T-helper 2 cell treated with Interferon-gamma antibody and Interleukin-4, amounts not matched to agents 5 μg/mL and 100 μg/mL, for 36 hours (primary cell): ENCODE data around the gene BSG.

Experiments
- DNase-seq: peaks from one replicate; pipeline ENCODE4 v3.0.0; 2021; ENCODE audit warnings: low spot score
- H3K27ac Mint-ChIP-seq: one replicate; pipeline ENCODE4 v1.8.0; 2021; ENCODE audit warnings: mild to moderate bottlenecking, mixed read lengths
- H3K27me3 Mint-ChIP-seq: one replicate; pipeline ENCODE4 v1.8.0; 2021; ENCODE audit warnings: low read depth, mixed read lengths
- H3K36me3 Mint-ChIP-seq: one replicate; pipeline ENCODE4 v1.8.0; 2021; ENCODE audit warnings: low read depth, mixed read lengths
- H3K4me1 Mint-ChIP-seq: one replicate; pipeline ENCODE4 v1.8.0; 2021; ENCODE audit warnings: low read depth, mixed read lengths
- H3K4me3 Mint-ChIP-seq: one replicate; pipeline ENCODE4 v1.8.0; 2022; ENCODE audit warnings: mild to moderate bottlenecking, moderate library complexity, mixed read lengths
- H3K9me3 Mint-ChIP-seq: one replicate; pipeline ENCODE4 v1.8.0; 2021; ENCODE audit warnings: mixed read lengths

The BSG gene

DNA sequence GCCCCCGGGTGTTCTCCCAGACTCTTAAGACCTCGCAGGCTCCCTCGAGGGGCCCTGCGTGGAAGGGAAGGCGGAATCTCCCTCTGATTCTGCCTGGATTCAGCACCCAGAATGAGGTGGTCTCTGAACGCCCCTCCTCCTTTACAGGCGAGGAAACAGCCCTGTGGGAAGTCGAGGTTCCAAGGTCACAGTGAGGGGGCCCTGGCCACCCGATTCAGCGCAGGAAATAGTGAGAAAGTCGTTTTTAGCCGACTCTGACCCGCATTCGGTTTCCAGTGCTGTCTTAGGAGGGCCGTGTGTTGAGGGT, 1.1 kb downstream of the BSG start:
- DNase-seq: no peak
- H3K9me3 Mint-ChIP-seq: no peaks in the 10 kb centered on the region
- peak overlapping the region; percentile 70 for H3K27ac Mint-ChIP-seq
- peaks cover 20% of the 10 kb centered on the region for H3K4me1 Mint-ChIP-seq
- H3K27me3 Mint-ChIP-seq: no peaks in the 10 kb centered on the region
- no peaks in the 10 kb centered on the region for H3K36me3 Mint-ChIP-seq
- peak overlapping the region; percentile 88 for H3K4me3 Mint-ChIP-seq

DNA sequence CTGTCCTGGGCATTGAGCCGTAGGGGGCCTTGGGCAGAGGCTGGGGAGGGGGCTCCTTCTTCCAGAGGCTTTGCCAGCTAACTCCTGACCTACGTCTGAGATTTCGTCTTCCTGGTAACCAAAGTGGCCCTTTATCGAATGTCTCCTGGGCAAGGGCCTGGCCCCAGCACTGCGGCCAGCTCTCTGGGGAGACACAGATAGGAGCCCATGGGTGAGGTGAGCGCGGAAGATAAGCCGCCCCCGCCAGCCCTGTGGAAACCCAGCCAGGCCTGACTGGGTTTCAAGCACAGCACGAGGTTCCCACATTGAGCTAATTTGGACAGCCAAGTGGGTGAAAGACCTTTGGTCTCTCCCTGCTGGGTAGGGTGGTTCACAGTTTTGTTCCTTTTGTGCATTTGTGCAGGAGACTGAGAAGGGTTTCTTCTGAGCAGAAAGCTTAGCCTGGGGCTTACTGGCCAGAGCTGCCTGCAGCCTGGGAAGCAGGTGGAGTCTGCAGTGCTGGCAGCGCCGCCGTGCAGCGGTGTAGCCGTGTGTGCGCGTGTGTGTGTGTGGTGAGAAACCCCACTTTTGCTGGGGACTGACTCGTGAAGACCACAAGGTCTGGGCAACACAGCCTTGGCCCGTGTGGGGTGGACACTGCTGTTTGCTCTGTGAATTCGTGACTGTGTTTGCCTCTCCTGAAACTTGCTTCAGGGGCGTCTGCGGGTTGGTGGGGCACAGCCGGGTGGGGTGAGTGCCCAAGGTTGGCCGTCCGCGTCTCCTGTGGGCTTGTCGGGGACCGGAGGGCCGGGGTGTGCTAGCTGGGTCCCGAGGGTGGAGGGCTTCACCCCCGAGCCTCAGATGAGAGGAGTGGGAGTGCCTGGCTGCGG, 2.5 kb downstream of the BSG start:
- H3K4me1 Mint-ChIP-seq: peaks cover 18% of the 10 kb centered on the region
- H3K4me3 Mint-ChIP-seq: peak overlapping the region; percentile 88
- peaks cover under 1% of the 10 kb centered on the region for H3K36me3 Mint-ChIP-seq
- peak overlapping the region; percentile 49 for H3K27ac Mint-ChIP-seq
- no peaks in the 10 kb centered on the region for H3K27me3 Mint-ChIP-seq
- H3K9me3 Mint-ChIP-seq: no peaks in the 10 kb centered on the region
- DNase-seq: no peak

- H3K9me3 Mint-ChIP-seq: no peaks in the 10 kb centered on the region
- no peak for DNase-seq
- H3K4me3 Mint-ChIP-seq: no peak overlapping the region
- H3K27me3 Mint-ChIP-seq: no peaks in the 10 kb centered on the region
- peaks cover 17% of the 10 kb centered on the region for H3K4me1 Mint-ChIP-seq
- peaks cover 6% of the 10 kb centered on the region for H3K36me3 Mint-ChIP-seq
- no peak overlapping the region for H3K27ac Mint-ChIP-seq
Observed at GRCh38 chr19:575527-576506, 3.4 kb downstream of the BSG start.

- Mint-ChIP-seq H3K4me1 (peaks cover 10% of the 10 kb centered on the region), H3K27me3 (no peaks in the 10 kb centered on the region), H3K36me3 (peaks cover 6% of the 10 kb centered on the region), H3K9me3 (no peaks in the 10 kb centered on the region), H3K4me3 (no peak overlapping the region), H3K27ac (no peak overlapping the region)
- no peak for DNase-seq
Observed at GRCh38 chr19:576768-577438, 4.5 kb downstream of the BSG start.

DNA sequence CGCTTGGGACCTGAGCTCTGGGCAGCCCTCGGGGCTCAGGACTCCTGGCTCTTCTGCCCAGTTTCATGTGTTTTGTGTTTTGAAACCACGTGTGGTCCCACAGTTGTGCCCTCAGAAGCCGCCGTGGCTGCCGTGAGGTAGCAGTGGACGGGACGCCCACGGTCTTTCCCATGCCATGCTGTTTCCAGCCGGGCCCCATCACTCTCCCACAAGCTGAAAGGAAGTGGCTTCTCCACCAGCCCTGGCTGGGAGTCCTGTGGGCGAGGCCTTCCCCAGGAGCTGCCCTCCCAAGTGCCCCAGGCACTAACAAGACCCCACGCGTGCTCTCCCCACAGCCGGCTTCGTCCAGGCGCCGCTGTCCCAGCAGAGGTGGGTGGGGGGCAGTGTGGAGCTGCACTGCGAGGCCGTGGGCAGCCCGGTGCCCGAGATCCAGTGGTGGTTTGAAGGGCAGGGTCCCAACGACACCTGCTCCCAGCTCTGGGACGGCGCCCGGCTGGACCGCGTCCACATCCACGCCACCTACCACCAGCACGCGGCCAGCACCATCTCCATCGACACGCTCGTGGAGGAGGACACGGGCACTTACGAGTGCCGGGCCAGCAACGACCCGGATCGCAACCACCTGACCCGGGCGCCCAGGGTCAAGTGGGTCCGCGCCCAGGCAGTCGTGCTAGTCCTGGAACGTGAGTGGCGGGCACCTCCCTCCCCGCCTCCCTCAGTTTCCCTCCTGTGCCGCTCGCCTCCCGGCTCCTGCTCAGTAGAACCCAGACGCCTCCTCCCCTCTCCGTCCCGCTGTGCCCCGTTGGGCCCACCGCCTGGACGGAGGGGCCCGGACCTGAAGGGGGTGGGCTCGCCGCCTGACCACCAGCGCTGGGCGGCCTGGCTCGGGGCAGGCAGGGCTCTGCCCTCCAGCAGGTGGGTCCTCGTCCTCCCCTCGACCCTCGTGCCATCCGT, 5.3 kb downstream of the BSG start:
- H3K4me3 Mint-ChIP-seq: no peak overlapping the region
- no peaks in the 10 kb centered on the region for H3K27me3 Mint-ChIP-seq
- peaks cover 6% of the 10 kb centered on the region for H3K36me3 Mint-ChIP-seq
- no peak for DNase-seq
- H3K9me3 Mint-ChIP-seq: no peaks in the 10 kb centered on the region
- H3K4me1 Mint-ChIP-seq: peaks cover 7% of the 10 kb centered on the region
- no peak overlapping the region for H3K27ac Mint-ChIP-seq

DNA sequence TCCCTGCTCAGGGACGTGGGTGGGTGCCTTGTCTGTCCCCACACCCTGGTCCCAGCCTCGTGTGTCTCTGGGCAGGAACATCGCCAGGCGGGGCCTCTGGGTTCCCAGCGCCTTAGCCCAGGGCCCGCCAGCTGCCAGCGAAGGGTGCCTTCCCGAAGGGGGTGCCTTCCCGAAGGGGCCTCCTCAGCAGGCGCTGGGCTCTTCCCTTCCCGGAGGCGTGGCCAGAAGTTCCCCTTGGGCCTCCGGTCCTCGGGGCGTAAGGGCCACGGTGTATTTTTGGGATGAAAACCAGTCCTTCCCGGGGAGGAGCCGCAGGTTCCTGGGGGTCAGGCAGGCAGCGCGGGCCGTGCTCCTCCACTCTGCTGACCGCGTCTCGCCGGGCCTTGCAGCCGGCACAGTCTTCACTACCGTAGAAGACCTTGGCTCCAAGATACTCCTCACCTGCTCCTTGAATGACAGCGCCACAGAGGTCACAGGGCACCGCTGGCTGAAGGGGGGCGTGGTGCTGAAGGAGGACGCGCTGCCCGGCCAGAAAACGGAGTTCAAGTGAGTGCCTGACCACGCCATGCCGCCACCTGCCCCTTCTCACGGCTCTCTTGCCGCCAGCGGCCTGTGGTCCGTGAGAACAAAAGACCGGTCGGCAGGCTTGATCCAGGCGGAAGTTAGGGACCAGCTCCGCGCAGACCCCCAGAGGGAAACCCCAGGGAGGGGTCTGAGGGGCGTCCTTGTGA, 6.9 kb downstream of the BSG start:
- no peak overlapping the region for H3K27ac Mint-ChIP-seq
- no peak for DNase-seq
- H3K9me3 Mint-ChIP-seq: no peaks in the 10 kb centered on the region
- H3K27me3 Mint-ChIP-seq: no peaks in the 10 kb centered on the region
- H3K4me3 Mint-ChIP-seq: no peak overlapping the region
- H3K4me1 Mint-ChIP-seq: peaks cover 4% of the 10 kb centered on the region
- peaks cover 6% of the 10 kb centered on the region for H3K36me3 Mint-ChIP-seq

DNA sequence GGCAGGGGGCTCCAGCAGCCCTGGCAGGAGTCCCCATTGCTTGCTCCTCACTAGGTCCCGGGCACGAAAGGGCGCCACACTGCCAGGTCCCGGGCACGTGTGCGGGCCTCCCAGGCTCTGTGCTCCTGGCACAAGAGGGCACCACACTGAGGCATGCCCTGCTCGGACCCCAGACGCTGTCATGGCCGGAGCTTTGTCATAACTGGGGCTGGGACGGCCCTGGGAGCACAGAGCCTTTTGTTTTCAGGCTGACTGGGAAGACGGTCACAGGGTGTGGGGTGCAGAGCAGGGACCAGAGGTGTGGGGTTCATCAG, 7.4 kb downstream of the BSG start:
- no peak for DNase-seq
- H3K36me3 Mint-ChIP-seq: peaks cover 6% of the 10 kb centered on the region
- no peak overlapping the region for H3K27ac Mint-ChIP-seq
- H3K9me3 Mint-ChIP-seq: no peaks in the 10 kb centered on the region
- no peak overlapping the region for H3K4me3 Mint-ChIP-seq
- no peaks in the 10 kb centered on the region for H3K27me3 Mint-ChIP-seq
- H3K4me1 Mint-ChIP-seq: peaks cover 4% of the 10 kb centered on the region

DNA sequence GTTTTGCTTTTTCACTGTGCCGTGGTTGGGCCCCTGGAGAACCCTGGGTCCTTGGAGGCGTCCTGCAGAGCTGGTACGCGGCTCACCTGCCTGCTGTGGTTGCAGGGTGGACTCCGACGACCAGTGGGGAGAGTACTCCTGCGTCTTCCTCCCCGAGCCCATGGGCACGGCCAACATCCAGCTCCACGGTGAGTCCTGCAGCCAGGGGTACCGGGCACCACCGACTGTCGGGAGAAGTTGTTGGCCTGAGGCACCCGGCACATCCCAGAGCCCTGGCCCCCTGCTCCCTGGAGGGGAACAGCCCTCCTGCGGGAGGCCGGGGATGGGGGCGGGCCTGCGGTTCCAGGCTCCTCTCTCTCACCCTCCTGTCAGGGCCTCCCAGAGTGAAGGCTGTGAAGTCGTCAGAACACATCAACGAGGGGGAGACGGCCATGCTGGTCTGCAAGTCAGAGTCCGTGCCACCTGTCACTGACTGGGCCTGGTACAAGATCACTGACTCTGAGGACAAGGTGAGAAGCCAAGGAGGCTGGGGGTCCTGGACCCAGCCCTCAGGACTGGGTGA, 8.0 kb downstream of the BSG start:
- Mint-ChIP-seq H3K4me1 (peaks cover 2% of the 10 kb centered on the region), H3K27ac (no peak overlapping the region), H3K36me3 (peaks cover 6% of the 10 kb centered on the region), H3K4me3 (no peak overlapping the region), H3K9me3 (no peaks in the 10 kb centered on the region), H3K27me3 (no peaks in the 10 kb centered on the region)
- DNase-seq: no peak

- H3K27me3 Mint-ChIP-seq: no peaks in the 10 kb centered on the region
- H3K36me3 Mint-ChIP-seq: peaks cover 6% of the 10 kb centered on the region
- H3K4me1 Mint-ChIP-seq: peaks cover 2% of the 10 kb centered on the region
- no peak for DNase-seq
- H3K4me3 Mint-ChIP-seq: no peak overlapping the region
- H3K9me3 Mint-ChIP-seq: no peaks in the 10 kb centered on the region
- no peak overlapping the region for H3K27ac Mint-ChIP-seq
Observed at GRCh38 chr19:581399-582111, 9.2 kb downstream of the BSG start.

- H3K9me3 Mint-ChIP-seq: no peaks in the 10 kb centered on the region
- H3K36me3 Mint-ChIP-seq: peaks cover 6% of the 10 kb centered on the region
- no peak overlapping the region for H3K4me3 Mint-ChIP-seq
Observed at GRCh38 chr19:582497-583197, 10.3 kb downstream of the BSG start.

DNA sequence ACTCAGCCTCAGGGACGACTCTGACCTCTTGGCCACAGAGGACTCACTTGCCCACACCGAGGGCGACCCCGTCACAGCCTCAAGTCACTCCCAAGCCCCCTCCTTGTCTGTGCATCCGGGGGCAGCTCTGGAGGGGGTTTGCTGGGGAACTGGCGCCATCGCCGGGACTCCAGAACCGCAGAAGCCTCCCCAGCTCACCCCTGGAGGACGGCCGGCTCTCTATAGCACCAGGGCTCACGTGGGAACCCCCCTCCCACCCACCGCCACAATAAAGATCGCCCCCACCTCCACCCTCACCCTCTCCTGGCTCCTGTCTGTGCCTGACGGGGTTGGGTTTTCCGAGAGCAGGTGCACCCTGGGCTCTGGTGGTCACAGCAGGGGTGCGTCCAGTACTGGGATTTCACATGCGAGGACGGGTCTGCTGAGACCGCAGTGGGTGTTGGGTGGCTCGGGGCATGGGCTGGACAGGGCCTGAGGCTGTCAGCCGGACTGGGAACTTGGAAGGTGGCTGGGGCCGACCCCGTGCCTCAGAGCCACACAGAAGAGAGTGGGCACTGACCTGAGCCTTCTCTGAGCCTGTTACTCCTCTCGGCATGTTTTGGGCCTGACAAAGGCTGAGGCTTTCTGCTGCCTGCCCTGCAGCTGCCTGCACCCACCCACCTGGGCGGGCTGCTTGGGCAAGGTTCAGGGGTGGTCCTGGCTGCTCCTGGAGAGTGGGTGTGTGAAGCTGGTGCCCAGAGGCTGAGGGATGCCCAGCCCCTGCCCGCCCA, 11.0 kb downstream of the BSG start:
- no peaks in the 10 kb centered on the region for H3K9me3 Mint-ChIP-seq
- H3K4me1 Mint-ChIP-seq: peaks cover 2% of the 10 kb centered on the region
- H3K27me3 Mint-ChIP-seq: peaks cover 4% of the 10 kb centered on the region
- H3K36me3 Mint-ChIP-seq: peaks cover 6% of the 10 kb centered on the region
- H3K27ac Mint-ChIP-seq: no peak overlapping the region
- DNase-seq: no peak
- H3K4me3 Mint-ChIP-seq: no peak overlapping the region

More at GRCh38 chr19:582497-583197, 10.3 kb downstream of the BSG start:
- H3K27me3 Mint-ChIP-seq: no peaks in the 10 kb centered on the region
- DNase-seq: no peak
- no peak overlapping the region for H3K27ac Mint-ChIP-seq
- peaks cover 2% of the 10 kb centered on the region for H3K4me1 Mint-ChIP-seq
